RWPE2 (cell line): ENCODE results near the gene PRDX4.

Experiments used
- ATAC-seq: fragments of 200-7000 bp; cut with Tn5 transposase; 3 replicates; pipeline ENCODE4 v1.9.1; 2021; ENCODE audit warnings: low read depth
- DNase-seq: peaks from one replicate; pipeline ENCODE4 v3.0.0-alpha.2; 2020; ENCODE audit warnings: low spot score
- H3K27ac ChIP-seq: fragments of 450-650 bp; 2 replicates; pipeline ENCODE4 v1.5.1; 2017; ENCODE audit warnings: mild to moderate bottlenecking; ENCODE audit not compliant: poor library complexity, severe bottlenecking
- H3K27me3 ChIP-seq: fragments of 250-450 bp; sonication (Bioruptor Pico); 2 replicates; pipeline ENCODE4 v1.5.1; 2021; ENCODE audit warnings: mild to moderate bottlenecking, moderate library complexity; ENCODE audit not compliant: insufficient read depth, poor library complexity, severe bottlenecking
- H3K36me3 ChIP-seq: fragments of 250-450 bp; sonication (Bioruptor Pico); 2 replicates; pipeline ENCODE4 v1.5.1; 2020; ENCODE audit warnings: low read depth, mild to moderate bottlenecking, moderate library complexity
- H3K4me1 ChIP-seq: fragments of 250-450 bp; sonication (Bioruptor Pico); 2 replicates; pipeline ENCODE4 v1.5.1; 2021; ENCODE audit warnings: mild to moderate bottlenecking, moderate library complexity; ENCODE audit not compliant: insufficient read depth, poor library complexity, severe bottlenecking
- H3K4me3 ChIP-seq: fragments of 250-450 bp; sonication (Bioruptor Pico); 2 replicates; pipeline ENCODE4 v1.5.1; 2021; ENCODE audit warnings: mild to moderate bottlenecking, moderate library complexity; ENCODE audit not compliant: severe bottlenecking
- H3K9me3 ChIP-seq: fragments of 250-450 bp; sonication (Bioruptor Pico); 2 replicates; pipeline ENCODE4 v1.5.1; 2021; ENCODE audit warnings: mild to moderate bottlenecking, moderate library complexity; ENCODE audit not compliant: severe bottlenecking
- TF ChIP-seq, protein P1 (sequence below): fragments of 450-650 bp; IDR thresholded peaks from one replicate; pipeline ENCODE4 v1.5.1; 2017; ENCODE audit warnings: mild to moderate bottlenecking, moderate library complexity; ENCODE audit not compliant: poor library complexity, severe bottlenecking

PRDX4 gene

DNA sequence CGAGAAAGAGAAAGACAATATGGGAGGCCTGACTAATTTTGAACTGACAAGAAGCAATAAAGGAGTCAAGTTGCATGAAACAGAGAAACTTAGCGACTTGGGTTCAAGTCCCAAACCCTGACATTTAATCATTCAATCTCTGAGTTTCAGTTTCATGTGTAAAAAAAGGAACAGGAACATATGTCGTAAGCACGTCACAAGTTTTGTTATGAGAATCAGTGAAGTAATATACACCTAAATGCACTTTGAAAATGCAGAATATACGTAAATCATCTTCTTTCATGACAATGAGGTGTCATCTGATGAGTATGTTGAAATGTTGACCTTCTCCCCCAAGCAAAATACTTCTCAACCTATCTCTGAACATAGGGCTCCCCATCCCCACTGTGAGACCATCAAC is 65.4 kb downstream of the PRDX4 start:
- no peak overlapping the region for H3K4me3 ChIP-seq
- H3K9me3 ChIP-seq: no peaks in the 10 kb centered on the region
- H3K27me3 ChIP-seq: no peaks in the 10 kb centered on the region
- ATAC-seq (no peak), DNase-seq (no peak)
- H3K36me3 ChIP-seq: peaks cover 61% of the 10 kb centered on the region
- no peaks in the 10 kb centered on the region for H3K4me1 ChIP-seq
- TF ChIP-seq, protein P1, sequence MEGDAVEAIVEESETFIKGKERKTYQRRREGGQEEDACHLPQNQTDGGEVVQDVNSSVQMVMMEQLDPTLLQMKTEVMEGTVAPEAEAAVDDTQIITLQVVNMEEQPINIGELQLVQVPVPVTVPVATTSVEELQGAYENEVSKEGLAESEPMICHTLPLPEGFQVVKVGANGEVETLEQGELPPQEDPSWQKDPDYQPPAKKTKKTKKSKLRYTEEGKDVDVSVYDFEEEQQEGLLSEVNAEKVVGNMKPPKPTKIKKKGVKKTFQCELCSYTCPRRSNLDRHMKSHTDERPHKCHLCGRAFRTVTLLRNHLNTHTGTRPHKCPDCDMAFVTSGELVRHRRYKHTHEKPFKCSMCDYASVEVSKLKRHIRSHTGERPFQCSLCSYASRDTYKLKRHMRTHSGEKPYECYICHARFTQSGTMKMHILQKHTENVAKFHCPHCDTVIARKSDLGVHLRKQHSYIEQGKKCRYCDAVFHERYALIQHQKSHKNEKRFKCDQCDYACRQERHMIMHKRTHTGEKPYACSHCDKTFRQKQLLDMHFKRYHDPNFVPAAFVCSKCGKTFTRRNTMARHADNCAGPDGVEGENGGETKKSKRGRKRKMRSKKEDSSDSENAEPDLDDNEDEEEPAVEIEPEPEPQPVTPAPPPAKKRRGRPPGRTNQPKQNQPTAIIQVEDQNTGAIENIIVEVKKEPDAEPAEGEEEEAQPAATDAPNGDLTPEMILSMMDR: no peak
- no peak overlapping the region for H3K27ac ChIP-seq
